ENCODE results near the gene MC2R. TPM values are rescaled to one million over a fixed set of nuclear protein-coding genes. Genes with fewer than 3 reads are reported as not detected.

The MC2R gene
- not detected for polyA plus RNA-seq (2012; ENCODE audit: insufficient read depth, insufficient read length)

DNA sequence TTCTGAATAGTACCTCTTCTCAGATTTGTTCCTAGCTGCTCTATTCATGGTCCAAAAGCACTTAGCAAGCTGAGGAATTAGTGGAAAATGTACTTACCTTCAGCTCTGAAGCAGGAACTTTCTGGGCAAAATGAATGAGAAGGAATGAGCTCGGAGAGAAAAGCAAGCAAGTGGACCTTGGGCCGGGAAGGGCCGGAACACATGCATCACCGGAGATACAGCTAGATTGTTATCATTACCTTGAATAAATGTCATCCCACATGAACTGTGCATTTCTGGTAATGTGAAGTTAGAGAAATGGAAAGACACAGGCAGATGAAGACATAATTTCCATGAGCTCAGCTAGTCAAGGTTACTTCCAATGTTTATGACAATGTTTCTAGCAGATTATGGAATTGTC lies at the start of gene MC2R:
Gene MC2R, minus strand, starts transcription at position 146 of the 400 bp plus-strand sequence. CDS start 30,018 bp downstream, outside the sequence.
- DNase-seq (ENCODE audit: low read depth, low spot score): no peak
- no peak within 1 kb of the TSS for H3K4me3 ChIP-seq (ENCODE audit: low read length)

DNA sequence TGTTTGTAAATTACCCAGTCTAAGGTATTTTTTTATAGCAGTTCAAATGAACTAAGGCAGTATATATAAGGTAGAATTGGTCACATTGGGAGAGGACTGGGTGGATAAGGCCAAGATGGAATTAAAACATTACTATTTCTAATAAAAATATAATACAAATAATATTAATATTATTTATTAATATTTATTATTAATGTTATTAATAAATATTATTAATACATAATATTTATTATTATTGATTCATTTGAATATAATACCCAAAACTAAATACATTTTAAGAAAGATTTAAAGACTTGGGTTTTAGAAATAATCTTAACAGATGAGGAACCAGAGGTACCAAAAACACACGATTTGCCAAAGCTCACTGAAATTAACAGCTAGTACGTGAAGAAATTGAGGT lies 30.5 kb upstream of the MC2R start:
- no peak for DNase-seq (ENCODE audit: low read depth, low spot score)
- H3K4me3 ChIP-seq (ENCODE audit: low read length): no peak overlapping the region

DNA sequence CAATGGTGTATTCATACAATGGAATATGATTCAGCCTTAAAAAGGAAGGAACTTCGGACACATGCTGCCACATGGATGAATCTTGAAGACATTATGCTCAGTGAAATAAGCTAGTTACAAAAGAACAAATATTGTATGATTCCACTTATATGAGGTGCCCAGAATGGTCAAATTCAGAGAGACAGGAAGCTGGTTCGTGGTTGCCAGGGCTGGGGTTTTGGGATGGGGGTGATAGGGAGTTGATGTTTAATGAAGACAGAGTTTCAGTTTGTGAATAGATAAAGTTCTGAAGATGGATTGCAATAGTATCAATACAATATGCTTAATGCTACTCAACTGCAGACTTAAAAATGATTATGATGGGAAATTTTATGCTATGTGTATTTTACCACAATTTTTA lies 28.0 kb upstream of the MC2R start:
- DNase-seq (ENCODE audit: low read depth, low spot score): no peak
- no peak overlapping the region for H3K4me3 ChIP-seq (ENCODE audit: low read length)

DNA sequence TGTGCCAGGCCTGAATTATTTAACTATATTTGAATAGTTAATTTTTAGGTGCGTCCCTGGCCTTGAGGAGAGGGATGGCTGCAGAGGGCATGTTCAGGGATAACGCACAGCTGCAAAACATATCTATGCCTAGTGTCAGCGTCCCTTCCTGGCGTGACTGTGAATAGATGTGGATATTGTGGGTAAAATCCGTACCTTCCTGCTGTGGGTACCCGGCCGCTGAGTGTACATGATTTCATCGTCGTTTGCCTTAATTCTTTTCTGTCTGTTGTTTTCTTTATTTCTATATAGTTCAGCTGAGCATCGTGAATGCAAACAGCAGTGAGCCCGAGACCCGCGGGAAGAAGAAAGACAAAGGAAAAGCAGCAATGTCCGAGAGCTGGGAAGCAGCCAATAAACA lies 25.0 kb upstream of the MC2R start:
- no peak for DNase-seq (ENCODE audit: low read depth, low spot score)
- H3K4me3 ChIP-seq (ENCODE audit: low read length): no peak overlapping the region

DNA sequence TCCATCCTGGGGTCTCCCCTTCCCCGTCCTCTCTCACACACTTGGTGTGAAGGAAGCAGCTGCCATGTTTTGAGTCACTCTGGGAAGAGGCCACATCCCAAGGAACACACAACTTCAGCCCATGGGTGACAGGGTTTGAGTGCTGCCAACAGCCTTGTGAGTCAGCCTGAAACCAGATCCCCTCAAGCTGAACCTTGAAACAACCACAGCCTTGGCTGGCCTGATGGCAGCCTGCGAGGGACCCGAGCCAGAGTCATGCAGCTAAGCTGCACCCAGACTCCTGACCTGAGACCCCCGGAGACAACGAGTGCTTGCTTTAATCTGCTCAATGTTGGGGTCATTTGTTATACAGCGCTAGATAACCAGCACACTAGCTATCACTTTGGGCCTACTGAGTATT lies 19.3 kb upstream of the MC2R start:
- no peak overlapping the region for H3K4me3 ChIP-seq (ENCODE audit: low read length)
- no peak for DNase-seq (ENCODE audit: low read depth, low spot score)

DNA sequence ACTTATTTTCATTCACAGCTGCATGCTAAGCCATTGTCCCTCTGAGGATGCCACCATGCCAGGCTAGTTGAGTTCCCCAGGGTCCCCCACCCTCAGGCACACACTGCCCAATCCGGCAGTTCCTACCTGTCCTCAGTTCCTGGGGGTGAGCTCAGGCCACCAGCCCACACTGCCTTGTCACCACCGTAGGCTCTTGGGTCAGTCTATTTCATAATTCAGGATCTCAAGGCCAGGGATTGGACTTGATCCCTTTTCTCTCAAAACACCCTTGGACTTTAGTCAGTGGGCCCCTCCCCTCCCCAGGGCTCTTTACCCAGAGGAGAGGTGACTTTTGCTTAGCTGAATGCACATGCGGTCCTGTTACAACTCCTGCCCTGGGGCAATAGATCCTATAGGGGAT lies 18.7 kb upstream of the MC2R start:
- no peak for DNase-seq (ENCODE audit: low read depth, low spot score)
- no peak overlapping the region for H3K4me3 ChIP-seq (ENCODE audit: low read length)

DNA sequence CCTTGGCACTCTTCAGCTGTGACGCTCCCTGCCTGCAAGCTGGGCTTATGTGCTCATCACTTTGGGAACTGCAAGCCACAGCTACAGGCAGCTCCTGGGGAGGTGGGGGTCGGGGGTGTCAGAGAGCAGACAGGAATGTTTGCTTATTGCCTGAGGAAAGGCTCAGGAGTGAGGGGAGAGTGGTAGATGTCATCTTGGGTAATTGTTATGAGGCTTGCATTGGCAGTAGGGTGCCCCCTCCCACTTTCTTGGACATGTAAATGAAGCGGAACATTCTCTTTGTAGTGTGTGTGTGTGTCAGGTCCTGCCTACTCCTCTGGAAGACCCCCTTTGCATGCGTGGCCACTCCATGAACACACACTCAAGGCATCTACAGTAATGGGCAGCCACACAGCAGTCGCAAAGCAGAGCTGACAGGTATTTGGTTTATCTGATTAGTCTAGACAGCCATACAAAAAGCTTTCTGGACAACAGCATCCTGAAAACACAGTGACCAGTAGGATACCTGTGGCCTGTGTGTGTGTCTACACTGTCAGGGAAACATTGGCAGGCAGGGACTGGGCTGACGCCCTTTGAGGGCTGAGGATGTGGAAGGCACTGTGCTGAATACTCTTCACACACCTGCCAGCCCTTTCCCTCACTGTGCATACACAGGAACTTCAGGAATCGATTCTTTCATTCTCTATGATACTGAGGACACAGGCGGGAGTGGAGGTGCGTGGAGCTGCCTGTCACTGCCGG lies 17.1 kb upstream of the MC2R start:
- H3K4me3 ChIP-seq (ENCODE audit: low read length): no peak overlapping the region
- no peak for DNase-seq (ENCODE audit: low read depth, low spot score)

DNA sequence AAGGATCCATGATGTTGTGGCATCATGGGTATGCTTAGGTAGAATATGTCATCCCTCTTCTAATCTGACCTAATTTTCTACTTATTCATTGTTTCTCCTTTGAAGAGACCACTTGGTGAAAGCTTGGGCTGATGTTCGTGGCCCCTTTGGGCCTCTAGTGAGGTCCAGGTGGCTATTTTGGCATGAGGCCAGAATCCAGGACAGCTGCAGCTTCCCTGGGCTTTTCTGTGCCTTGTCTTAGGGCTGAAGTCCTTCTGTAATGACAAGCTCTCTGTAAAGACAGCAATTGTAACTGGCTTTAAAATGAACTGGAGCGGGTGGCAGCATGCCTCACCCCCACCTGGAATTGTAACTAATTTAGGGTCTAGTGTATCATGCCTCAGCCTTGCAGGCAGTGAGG lies 15.6 kb upstream of the MC2R start:
- no peak overlapping the region for H3K4me3 ChIP-seq (ENCODE audit: low read length)
- no peak for DNase-seq (ENCODE audit: low read depth, low spot score)

DNA sequence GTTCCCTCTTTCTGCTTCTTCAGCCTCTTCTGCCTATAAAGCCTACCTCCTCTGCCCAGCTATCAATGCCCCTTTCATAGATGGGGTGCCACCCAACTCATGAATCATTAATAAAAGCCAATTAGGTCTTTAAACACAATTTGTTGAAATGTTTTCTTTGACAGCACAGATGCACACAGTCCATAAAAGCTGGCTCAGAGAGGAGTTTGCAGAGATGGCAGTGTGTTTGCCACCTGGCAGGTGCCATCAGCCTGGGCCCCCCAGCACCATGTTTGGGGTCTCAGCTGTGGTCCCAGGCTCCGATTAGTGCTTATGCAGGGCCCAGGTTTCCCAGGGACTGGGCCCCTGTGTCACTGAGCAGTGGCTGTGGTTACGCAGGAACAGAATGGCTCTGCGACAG lies 7.9 kb upstream of the MC2R start:
- H3K4me3 ChIP-seq (ENCODE audit: low read length): no peak overlapping the region
- no peak for DNase-seq (ENCODE audit: low read depth, low spot score)

DNA sequence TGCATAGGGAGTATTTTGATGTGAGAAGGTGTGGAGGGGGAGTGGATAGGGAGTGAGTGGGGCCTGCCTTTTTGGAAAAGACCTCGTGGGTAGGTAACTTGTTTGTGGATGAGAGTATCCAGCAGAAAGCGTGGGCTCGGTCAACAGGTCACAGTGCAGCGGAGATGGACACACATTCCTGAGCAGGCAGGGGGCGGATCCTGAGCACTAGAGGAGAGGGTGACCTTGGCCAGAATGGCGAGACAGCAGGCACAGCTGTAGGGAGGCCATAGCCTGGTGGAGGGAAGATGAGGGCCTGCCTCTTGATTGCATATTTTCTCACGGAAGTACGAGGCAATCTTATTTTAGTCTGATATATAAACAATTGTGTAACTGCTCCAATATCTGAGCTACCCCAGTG lies 3.6 kb upstream of the MC2R start:
- DNase-seq (ENCODE audit: low read depth, low spot score): no peak
- H3K4me3 ChIP-seq (ENCODE audit: low read length): no peak overlapping the region

DNA sequence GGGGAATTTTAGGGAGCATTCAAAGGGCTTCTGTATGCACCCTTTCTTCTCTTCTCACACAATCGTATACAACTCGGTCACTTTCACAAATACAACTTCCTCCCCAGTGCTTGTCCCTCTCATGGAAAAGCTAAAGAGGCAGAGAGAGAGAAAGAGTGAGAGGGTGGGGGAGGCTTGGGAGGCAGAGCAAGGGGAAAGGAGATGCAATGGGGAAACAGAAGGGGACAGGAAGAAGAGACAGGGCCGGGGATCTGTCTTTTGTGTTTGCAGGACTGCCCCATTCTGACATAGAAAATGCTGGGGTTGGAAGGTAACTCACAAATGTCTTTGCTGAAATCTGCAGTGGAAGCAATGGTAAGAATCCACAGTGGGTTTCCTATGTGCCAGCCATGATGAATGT lies 2.1 kb upstream of the MC2R start:
- no peak for DNase-seq (ENCODE audit: low read depth, low spot score)
- H3K4me3 ChIP-seq (ENCODE audit: low read length): no peak overlapping the region

DNA sequence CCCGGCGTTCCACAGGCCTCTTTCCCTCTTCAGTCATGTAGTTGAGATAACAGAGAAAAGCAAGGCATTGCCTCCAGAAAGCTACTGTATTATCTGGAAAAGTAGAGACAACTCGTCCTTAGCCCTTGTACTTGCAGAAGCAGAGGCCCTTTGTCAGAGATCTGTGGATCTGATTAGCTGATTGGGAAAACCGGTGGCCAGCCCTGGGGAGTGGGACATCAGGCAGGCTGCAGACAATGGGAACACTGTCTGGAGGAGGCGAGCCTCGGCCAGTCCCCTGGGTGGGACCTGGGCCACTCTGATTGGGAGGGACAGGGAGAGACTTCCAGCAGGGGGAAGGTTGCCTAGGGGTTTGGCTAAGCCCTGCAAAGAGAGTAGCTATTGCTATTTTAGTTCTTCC lies 1.2 kb upstream of the MC2R start:
- DNase-seq (ENCODE audit: low read depth, low spot score): no peak

DNA sequence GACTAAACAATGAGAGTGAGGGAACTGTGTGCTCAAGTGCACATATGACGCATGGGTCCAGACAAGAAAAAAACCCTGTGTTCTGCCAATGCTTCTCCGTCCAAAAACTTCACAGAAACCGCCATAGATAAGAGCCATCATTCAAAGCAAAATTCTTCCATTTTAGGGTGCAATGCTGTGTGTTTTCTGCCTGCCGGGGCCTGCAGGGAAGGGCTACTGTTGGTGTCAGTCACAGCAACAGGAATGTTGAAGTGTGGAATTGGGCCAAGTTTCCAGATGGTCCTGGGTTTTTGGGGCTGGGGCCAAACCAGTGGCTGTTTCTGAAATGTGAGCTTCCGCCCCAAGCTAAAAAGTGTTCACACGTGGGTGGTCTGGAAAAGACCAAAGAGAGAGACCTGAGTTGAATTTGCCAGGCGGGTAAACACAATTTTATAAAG lies 677 bp upstream of the MC2R start:
- no peak overlapping the region for H3K4me3 ChIP-seq (ENCODE audit: low read length)
- no peak for DNase-seq (ENCODE audit: low read depth, low spot score)

More for the DNA sequence above, 1.2 kb upstream of the MC2R start:
- no peak overlapping the region for H3K4me3 ChIP-seq (ENCODE audit: low read length)

DNA sequence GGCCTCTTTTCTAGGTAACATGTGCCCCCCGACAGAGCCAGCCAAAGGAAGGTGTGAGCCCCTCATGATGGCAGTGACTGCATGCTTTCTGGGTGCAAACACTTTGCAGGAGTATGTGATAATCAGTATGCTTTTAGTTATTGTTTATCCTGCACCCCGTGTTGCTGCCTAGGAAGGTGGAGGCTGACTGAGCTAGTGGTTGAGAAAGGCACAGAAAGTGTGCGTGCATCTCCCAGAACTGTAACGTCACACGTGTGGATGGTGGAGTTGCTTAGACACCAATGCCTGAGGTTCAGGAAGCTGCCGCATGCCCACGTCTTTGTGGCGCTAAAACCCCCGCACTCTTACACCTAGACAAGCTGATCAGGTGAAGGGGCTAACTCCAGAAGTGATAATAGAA lies 580 bp downstream of the MC2R start:
- no peak for DNase-seq (ENCODE audit: low read depth, low spot score)
- no peak overlapping the region for H3K4me3 ChIP-seq (ENCODE audit: low read length)

DNA sequence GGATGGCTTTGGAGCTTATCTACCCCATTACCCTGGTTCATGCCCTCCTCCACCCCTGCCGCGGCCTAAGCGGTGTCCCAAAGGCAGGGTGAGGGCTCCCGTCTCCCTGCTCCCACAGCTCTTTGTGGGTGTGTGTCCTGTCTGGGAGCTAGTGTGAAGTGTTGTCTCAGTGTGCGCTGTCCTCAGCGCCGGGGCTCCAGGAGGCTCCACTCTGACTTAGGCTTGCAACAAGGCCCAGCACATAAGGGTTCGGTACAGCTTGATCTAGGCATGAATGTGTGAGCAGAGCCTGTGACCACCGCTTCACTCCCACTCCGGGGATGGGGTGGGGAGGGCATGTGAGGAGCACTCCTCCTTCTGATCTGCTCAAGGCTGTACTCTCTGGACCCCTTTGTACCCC lies 1.2 kb downstream of the MC2R start:
- no peak overlapping the region for H3K4me3 ChIP-seq (ENCODE audit: low read length)
- no peak for DNase-seq (ENCODE audit: low read depth, low spot score)

DNA sequence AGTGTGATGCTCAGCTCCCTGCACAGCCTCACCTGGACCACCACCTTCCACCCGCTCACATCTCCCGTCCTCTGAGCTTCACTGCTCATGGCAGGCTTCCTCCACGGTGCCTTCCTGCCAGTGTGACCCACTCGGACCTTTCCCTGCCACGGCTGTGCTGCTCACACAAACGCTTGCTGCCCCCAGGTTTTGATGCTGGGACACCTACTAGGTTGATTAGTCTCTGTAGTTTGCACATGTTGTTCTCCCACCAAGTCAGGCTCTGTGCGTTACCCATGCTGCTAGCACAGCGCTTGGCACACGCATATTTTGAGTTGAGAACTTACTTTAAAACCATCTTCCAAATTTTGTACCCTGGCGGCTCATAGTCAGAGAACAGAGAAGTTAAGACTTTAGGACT lies 2.1 kb downstream of the MC2R start:
- DNase-seq (ENCODE audit: low read depth, low spot score): no peak
- no peak overlapping the region for H3K4me3 ChIP-seq (ENCODE audit: low read length)

DNA sequence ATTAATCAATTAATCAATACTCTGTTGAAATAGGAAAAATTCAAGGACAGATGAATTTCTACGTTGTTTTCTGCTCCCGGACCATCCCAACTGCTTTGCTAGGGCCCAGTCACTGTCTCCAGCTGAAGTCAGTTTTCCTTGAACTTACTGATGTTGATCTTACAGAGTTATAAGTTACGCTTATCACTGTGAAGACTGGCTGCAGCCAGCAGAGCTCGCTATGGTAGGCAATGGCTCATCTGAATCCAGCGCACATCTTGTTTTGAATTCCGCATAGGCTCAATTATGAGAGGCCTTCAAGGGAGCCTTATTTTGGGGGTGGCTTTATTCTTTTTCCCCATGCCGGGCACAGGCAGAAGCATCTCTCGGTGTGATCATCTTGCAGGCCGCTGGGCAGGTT lies 2.7 kb downstream of the MC2R start:
- no peak overlapping the region for H3K4me3 ChIP-seq (ENCODE audit: low read length)
- DNase-seq (ENCODE audit: low read depth, low spot score): no peak

DNA sequence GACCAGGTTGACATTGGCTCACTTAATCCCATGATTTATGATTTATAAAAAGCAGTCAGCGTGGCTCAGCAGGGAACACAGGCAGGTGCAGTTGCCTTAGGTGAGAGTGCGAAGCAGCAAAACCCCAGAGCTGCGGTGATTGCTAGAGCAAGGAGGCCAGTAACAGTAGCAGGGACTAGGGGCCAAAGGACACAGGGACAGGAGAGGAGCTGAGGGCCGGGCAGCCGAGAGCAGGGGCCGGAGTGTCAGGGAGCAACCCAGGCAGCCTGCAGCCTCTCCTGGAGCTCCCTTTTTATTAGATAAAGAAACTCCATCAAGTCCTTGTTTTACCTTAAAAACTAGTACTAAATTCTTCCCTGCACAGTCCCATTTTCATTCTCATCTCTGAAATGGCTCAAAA lies 4.3 kb downstream of the MC2R start:
- no peak overlapping the region for H3K4me3 ChIP-seq (ENCODE audit: low read length)
- no peak for DNase-seq (ENCODE audit: low read depth, low spot score)

DNA sequence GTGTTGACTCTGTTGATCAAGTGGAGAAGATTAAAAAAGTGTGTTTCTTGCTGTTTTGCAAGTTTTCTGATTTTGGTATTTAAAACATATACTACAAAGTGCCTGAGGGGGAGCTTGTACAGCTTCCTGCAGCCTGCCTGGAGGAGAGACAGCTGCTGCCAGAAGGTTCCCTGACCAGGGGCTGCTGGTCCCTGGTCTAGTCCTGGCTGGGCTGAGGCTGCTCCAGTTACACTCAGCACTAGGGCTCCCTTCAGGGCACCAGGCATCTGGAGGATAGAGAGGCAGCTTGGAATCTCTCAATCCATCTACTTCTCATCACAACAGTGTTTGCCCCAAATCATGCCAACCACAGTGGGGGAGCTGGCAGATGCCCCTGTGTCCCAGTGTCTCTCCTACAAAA lies 4.8 kb downstream of the MC2R start:
- DNase-seq (ENCODE audit: low read depth, low spot score): no peak
- H3K4me3 ChIP-seq (ENCODE audit: low read length): no peak overlapping the region

DNA sequence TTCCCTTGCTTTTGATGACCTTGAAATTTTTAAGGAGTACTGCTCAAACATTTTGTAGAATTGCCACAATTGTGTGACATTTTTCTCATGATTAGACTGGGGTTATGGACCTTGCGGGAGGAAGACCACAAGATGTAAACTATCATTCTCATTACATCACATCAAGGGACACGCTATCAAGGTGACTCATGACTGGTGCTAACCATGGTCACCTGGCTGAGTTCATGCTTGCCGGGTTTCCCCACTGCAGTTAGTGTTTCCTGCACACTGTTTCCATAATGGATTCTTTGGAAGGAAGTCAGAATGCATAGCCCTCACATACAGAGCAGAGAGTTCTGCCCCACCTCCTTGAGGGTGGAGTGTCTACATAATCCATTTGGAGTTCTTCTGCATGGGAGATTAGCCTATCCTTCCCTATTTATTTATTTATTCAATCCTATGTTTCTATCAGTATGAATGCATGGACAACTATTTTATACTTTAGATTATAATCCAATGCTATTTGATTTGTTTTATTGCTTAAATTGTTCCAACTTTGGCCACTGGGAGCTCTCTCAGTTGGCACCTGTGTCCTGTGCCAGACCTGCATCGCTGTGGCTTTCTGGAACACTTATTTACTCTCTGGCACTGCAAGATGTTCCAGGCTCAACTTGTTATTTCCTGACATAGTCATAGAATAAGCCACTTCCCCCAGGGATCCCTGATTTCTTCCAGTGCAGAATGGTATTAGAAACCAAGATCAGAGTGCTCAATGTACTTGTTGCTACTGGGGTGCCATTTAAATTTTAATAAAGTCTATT lies 6.0 kb downstream of the MC2R start:
- no peak overlapping the region for H3K4me3 ChIP-seq (ENCODE audit: low read length)
- no peak for DNase-seq (ENCODE audit: low read depth, low spot score)

DNA sequence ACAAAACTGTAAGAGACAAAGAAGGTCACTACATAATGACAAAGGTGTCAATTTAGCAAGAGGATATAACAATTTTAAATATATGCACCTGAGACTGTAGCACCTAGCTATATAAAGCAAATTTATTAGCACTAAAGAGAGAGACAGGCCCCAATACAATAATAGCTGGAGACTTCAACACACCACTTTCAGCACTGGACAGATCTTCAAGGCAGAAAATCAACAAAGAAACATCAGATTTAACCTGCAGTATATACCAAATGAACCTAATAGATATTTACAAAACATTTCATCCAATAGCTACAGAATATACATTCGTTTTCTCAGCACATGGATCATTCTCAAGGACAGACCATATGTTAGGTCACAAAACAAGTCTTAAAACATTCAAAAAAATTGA lies 14.7 kb downstream of the MC2R start:
- no peak for DNase-seq (ENCODE audit: low read depth, low spot score)
- H3K4me3 ChIP-seq (ENCODE audit: low read length): no peak overlapping the region

All from Jurkat, Clone E6-1 (cell line).